ENCODE results near the gene SMG7.

SMG7 gene

GRCh38 chr1:183520379-183520778, 48.1 kb downstream of the SMG7 start:
- POLR2A ChIA-PET = no interaction called here
- no peak for DNase-seq (ENCODE audit: extremely low spot score)
- TF ChIP-seq LEF1 (IDR thresholded peaks at IDR 0.05; ENCODE audit: borderline replicate concordance) (no peak), SUZ12 (IDR thresholded peaks at IDR 0.05) (no peak), BHLHE40 (IDR thresholded peaks at IDR 0.05; ENCODE audit: borderline replicate concordance) (no peak), NFRKB (IDR thresholded peaks at IDR 0.05) (no peak), L3MBTL2 (conservative IDR thresholded peaks at IDR 0.05) (no peak), TARDBP (IDR thresholded peaks at IDR 0.05) (no peak), ZNF384 (IDR thresholded peaks at IDR 0.05) (no peak), FOXK2 (IDR thresholded peaks at IDR 0.05) (no peak), FOXA1 (IDR thresholded peaks at IDR 0.05) (no peak), PKNOX1 (IDR thresholded peaks at IDR 0.05) (no peak), CTBP1 (IDR thresholded peaks at IDR 0.05; ENCODE audit: borderline replicate concordance) (no peak), ELF4 (IDR thresholded peaks at IDR 0.05) (no peak), HDGF (IDR thresholded peaks at IDR 0.05; ENCODE audit: borderline replicate concordance) (no peak), SP1 (IDR thresholded peaks at IDR 0.05) (no peak), ARNT (IDR thresholded peaks at IDR 0.05) (no peak), FOXM1 (IDR thresholded peaks at IDR 0.05; ENCODE audit: borderline replicate concordance) (no peak)
- CTCF ChIA-PET = no interaction called here

GRCh38 chr1:183522104-183522503, 49.8 kb downstream of the SMG7 start:
- ChIA-PET CTCF (interaction anchor here (1.3 kb wide), 1 partner anchor 13 kb away, joined by 10 read pairs; no protein-coding TSS in a partner anchor), POLR2A (no interaction called here)
- TF ChIP-seq SP1 (IDR thresholded peaks at IDR 0.05) = no peak
- DNase-seq (ENCODE audit: extremely low spot score) = no peak

GRCh38 chr1:183528577-183528976, 56.3 kb downstream of the SMG7 start:
- TF ChIP-seq FOXK2 (IDR thresholded peaks at IDR 0.05) = no peak
- no peak for TF ChIP-seq LEF1 (IDR thresholded peaks at IDR 0.05; ENCODE audit: borderline replicate concordance)
- TF ChIP-seq SP1 (IDR thresholded peaks at IDR 0.05) = no peak
- TF ChIP-seq PKNOX1 (IDR thresholded peaks at IDR 0.05) = no peak
- no peak for TF ChIP-seq SUZ12 (IDR thresholded peaks at IDR 0.05)
- no peak for TF ChIP-seq FOXA1 (IDR thresholded peaks at IDR 0.05)
- no peak for TF ChIP-seq CTBP1 (IDR thresholded peaks at IDR 0.05; ENCODE audit: borderline replicate concordance)
- TF ChIP-seq BHLHE40 (IDR thresholded peaks at IDR 0.05; ENCODE audit: borderline replicate concordance) = no peak
- no peak for TF ChIP-seq ZNF384 (IDR thresholded peaks at IDR 0.05)
- no peak for TF ChIP-seq NFRKB (IDR thresholded peaks at IDR 0.05)
- no peak for TF ChIP-seq L3MBTL2 (conservative IDR thresholded peaks at IDR 0.05)
- TF ChIP-seq HDGF (IDR thresholded peaks at IDR 0.05; ENCODE audit: borderline replicate concordance) = no peak
- no peak for TF ChIP-seq FOXM1 (IDR thresholded peaks at IDR 0.05; ENCODE audit: borderline replicate concordance)
- TF ChIP-seq TARDBP (IDR thresholded peaks at IDR 0.05) = no peak
- TF ChIP-seq ELF4 (IDR thresholded peaks at IDR 0.05) = no peak
- no peak for TF ChIP-seq ARNT (IDR thresholded peaks at IDR 0.05)
- no peak for DNase-seq (ENCODE audit: extremely low spot score)
- ChIA-PET CTCF (interaction anchor here (0.6 kb wide), 1 partner anchor 197 kb away, joined by 4 read pairs; no protein-coding TSS in a partner anchor), POLR2A (no interaction called here)

GRCh38 chr1:183533617-183534174, 61.4 kb downstream of the SMG7 start:
- TF ChIP-seq FOXA1 (IDR thresholded peaks at IDR 0.05) = no peak
- TF ChIP-seq ELF4 (IDR thresholded peaks at IDR 0.05) = no peak
- no peak for TF ChIP-seq TARDBP (IDR thresholded peaks at IDR 0.05)
- TF ChIP-seq BHLHE40 (IDR thresholded peaks at IDR 0.05; ENCODE audit: borderline replicate concordance) = no peak
- no peak for TF ChIP-seq SP1 (IDR thresholded peaks at IDR 0.05)
- no peak for TF ChIP-seq PKNOX1 (IDR thresholded peaks at IDR 0.05)
- no peak for TF ChIP-seq NFRKB (IDR thresholded peaks at IDR 0.05)
- TF ChIP-seq HDGF (IDR thresholded peaks at IDR 0.05; ENCODE audit: borderline replicate concordance) = no peak
- TF ChIP-seq LEF1 (IDR thresholded peaks at IDR 0.05; ENCODE audit: borderline replicate concordance) = no peak
- TF ChIP-seq ZNF384 (IDR thresholded peaks at IDR 0.05) = no peak
- no peak for TF ChIP-seq CTBP1 (IDR thresholded peaks at IDR 0.05; ENCODE audit: borderline replicate concordance)
- TF ChIP-seq SUZ12 (IDR thresholded peaks at IDR 0.05) = no peak
- no peak for TF ChIP-seq FOXM1 (IDR thresholded peaks at IDR 0.05; ENCODE audit: borderline replicate concordance)
- ChIA-PET CTCF (no interaction called here), POLR2A (no interaction called here)
- DNase-seq (ENCODE audit: extremely low spot score) = no peak

GRCh38 chr1:183537405-183537804, 65.1 kb downstream of the SMG7 start:
- DNase-seq (ENCODE audit: extremely low spot score) = no peak
- no peak for TF ChIP-seq ELF4 (IDR thresholded peaks at IDR 0.05)
- POLR2A ChIA-PET = no interaction called here
- CTCF ChIA-PET = no interaction called here

GRCh38 chr1:183543619-183544204, 71.4 kb downstream of the SMG7 start:
- CTCF ChIA-PET = no interaction called here
- peak; percentile 69 for DNase-seq (ENCODE audit: extremely low spot score)

More at GRCh38 chr1:183543619-183544204, 71.4 kb downstream of the SMG7 start:
- TF ChIP-seq FOXM1 (IDR thresholded peaks at IDR 0.05; ENCODE audit: borderline replicate concordance) (no peak), PKNOX1 (IDR thresholded peaks at IDR 0.05) (peak; percentile 74), CTBP1 (IDR thresholded peaks at IDR 0.05; ENCODE audit: borderline replicate concordance) (no peak), LEF1 (IDR thresholded peaks at IDR 0.05; ENCODE audit: borderline replicate concordance) (no peak), ZNF384 (IDR thresholded peaks at IDR 0.05) (no peak)
- POLR2A ChIA-PET = no interaction called here

Data from HEK293T (cell line).